ENCODE data around the gene PDCD2. TPM values are rescaled to one million over a fixed set of nuclear protein-coding genes. Genes with fewer than 3 reads are reported as not detected.

Gene PDCD2
- total and polyA plus RNA-seq, 9 of the 15 experiments (the other 6 are each of a cell fraction or from before 2014, with no cell fraction given) = 67.3 to 430 (median 318) TPM

DNA sequence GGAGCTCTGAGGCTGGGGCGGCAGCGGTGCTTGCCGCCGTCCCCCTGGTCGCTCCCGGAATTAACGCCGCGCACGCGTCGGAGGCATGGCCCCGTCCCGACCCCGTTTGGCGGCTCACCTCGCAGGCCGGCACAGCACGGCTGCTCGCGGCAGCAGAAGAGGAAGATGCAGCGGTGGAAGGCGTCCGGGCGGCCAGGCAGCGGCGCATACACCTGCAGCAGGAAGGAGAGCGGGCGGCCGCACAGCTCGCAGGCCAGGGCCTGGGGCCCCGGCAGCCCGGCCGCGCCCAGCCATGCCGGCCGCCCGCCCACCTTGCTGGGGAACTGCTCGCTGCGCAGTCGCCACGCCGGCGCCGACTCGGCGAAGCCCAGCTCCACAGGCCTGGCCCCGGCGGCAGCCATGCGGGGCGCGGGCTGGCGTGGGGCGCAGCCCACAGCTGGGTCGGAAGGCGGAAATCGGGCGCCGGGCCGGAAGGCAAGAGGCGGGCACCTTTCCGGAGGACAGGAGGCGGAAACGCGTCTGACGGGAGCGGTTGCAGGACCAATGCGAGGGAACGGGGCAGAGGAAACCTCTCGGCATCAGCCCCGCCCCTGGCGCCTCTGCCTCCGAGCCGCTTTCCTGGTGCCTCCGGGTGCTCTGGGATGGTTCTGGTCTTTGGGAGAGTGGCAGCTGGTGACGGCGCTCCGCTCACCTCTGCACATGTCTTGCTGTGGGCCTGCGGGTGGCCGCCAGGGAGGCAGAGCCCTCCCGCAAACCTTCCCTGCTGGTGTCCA is at the start of gene PDCD2 (continued):
- TF ChIP-seq, protein P1, sequence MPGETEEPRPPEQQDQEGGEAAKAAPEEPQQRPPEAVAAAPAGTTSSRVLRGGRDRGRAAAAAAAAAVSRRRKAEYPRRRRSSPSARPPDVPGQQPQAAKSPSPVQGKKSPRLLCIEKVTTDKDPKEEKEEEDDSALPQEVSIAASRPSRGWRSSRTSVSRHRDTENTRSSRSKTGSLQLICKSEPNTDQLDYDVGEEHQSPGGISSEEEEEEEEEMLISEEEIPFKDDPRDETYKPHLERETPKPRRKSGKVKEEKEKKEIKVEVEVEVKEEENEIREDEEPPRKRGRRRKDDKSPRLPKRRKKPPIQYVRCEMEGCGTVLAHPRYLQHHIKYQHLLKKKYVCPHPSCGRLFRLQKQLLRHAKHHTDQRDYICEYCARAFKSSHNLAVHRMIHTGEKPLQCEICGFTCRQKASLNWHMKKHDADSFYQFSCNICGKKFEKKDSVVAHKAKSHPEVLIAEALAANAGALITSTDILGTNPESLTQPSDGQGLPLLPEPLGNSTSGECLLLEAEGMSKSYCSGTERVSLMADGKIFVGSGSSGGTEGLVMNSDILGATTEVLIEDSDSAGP (CRISPR knock-in tag; IDR thresholded peaks at IDR 0.05) = peak; percentile 57; the same call in 1 of the 2 replicates
- TF ChIP-seq, protein P2, sequence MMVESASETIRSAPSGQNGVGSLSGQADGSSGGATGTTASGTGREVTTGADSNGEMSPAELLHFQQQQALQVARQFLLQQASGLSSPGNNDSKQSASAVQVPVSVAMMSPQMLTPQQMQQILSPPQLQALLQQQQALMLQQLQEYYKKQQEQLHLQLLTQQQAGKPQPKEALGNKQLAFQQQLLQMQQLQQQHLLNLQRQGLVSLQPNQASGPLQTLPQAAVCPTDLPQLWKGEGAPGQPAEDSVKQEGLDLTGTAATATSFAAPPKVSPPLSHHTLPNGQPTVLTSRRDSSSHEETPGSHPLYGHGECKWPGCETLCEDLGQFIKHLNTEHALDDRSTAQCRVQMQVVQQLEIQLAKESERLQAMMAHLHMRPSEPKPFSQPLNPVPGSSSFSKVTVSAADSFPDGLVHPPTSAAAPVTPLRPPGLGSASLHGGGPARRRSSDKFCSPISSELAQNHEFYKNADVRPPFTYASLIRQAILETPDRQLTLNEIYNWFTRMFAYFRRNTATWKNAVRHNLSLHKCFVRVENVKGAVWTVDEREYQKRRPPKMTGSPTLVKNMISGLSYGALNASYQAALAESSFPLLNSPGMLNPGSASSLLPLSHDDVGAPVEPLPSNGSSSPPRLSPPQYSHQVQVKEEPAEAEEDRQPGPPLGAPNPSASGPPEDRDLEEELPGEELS (CRISPR knock-in tag; IDR thresholded peaks at IDR 0.05; ENCODE audit: borderline replicate concordance) = peak; percentile 63; the same call in 1 of the 2 replicates
- no peak for TF ChIP-seq MYNN (IDR thresholded peaks at IDR 0.05)
- no peak for TF ChIP-seq MYNN (CRISPR knock-in tag; IDR thresholded peaks at IDR 0.05)
- peak; percentile 82 for TF ChIP-seq ZEB2 (IDR thresholded peaks at IDR 0.05)
- TF ChIP-seq ZNF589 (CRISPR knock-in tag; IDR thresholded peaks at IDR 0.05; ENCODE audit: low read depth) = no peak
- no peak for TF ChIP-seq KHSRP (IDR thresholded peaks at IDR 0.05)
- peak; percentile 86 for TF ChIP-seq ELF2 (CRISPR knock-in tag; IDR thresholded peaks at IDR 0.05)
- TF ChIP-seq, protein P3, sequence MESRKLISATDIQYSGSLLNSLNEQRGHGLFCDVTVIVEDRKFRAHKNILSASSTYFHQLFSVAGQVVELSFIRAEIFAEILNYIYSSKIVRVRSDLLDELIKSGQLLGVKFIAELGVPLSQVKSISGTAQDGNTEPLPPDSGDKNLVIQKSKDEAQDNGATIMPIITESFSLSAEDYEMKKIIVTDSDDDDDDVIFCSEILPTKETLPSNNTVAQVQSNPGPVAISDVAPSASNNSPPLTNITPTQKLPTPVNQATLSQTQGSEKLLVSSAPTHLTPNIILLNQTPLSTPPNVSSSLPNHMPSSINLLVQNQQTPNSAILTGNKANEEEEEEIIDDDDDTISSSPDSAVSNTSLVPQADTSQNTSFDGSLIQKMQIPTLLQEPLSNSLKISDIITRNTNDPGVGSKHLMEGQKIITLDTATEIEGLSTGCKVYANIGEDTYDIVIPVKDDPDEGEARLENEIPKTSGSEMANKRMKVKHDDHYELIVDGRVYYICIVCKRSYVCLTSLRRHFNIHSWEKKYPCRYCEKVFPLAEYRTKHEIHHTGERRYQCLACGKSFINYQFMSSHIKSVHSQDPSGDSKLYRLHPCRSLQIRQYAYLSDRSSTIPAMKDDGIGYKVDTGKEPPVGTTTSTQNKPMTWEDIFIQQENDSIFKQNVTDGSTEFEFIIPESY (CRISPR knock-in tag; IDR thresholded peaks at IDR 0.05) = peak; percentile 31; the same call in 1 of the 2 replicates
- TF ChIP-seq, protein P4, sequence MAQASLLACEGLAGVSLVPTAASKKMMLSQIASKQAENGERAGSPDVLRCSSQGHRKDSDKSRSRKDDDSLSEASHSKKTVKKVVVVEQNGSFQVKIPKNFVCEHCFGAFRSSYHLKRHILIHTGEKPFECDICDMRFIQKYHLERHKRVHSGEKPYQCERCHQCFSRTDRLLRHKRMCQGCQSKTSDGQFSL (CRISPR knock-in tag; IDR thresholded peaks at IDR 0.05) = no peak
- TF ChIP-seq, protein P4 (tag; IDR thresholded peaks at IDR 0.05) = no peak
- peak; percentile 86 to 88 for TF ChIP-seq NRF1 (conservative IDR thresholded peaks at IDR 0.05 in 1 of 2, IDR thresholded peaks at IDR 0.05 in 1 of 2)
- TF ChIP-seq ZNF174 (CRISPR knock-in tag; IDR thresholded peaks at IDR 0.05) = no peak
- TF ChIP-seq GTF2A2 (tag; IDR thresholded peaks at IDR 0.05) = 0 out of 2 replicates have a peak, but pooled peaks have one; percentile 32
- TF ChIP-seq ZNF3 (CRISPR knock-in tag; IDR thresholded peaks at IDR 0.05) = no peak
- no peak for TF ChIP-seq NR2F6 (CRISPR knock-in tag; IDR thresholded peaks at IDR 0.05)
- TF ChIP-seq, protein P5, sequence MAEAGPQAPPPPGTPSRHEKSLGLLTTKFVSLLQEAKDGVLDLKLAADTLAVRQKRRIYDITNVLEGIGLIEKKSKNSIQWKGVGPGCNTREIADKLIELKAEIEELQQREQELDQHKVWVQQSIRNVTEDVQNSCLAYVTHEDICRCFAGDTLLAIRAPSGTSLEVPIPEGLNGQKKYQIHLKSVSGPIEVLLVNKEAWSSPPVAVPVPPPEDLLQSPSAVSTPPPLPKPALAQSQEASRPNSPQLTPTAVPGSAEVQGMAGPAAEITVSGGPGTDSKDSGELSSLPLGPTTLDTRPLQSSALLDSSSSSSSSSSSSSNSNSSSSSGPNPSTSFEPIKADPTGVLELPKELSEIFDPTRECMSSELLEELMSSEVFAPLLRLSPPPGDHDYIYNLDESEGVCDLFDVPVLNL (CRISPR knock-in tag; IDR thresholded peaks at IDR 0.05; ENCODE audit: low read depth) = no peak
- TF ChIP-seq ZNF232 (CRISPR knock-in tag; IDR thresholded peaks at IDR 0.05) = peak; percentile 68; the same call in 1 of the 2 replicates

All from K562 (cell line).